Left forelimb (tissue), 1 donor: ENCODE results near the gene CLEC10A.
"Not testable (repeated sequence)": the region's sequence is repeated elsewhere in the genome, so short reads cannot be mapped to it uniquely, and the experiment has no call there.

Experiments
- DNase-seq: peaks from one replicate; pipeline ENCODE4 v3.0.0-alpha.2; 2018; ENCODE audit warnings: low spot score

Gene CLEC10A

GRCh38 chr17:7072406-7072805, 7.6 kb downstream of the CLEC10A start:
- DNase-seq: no peak

GRCh38 chr17:7070712-7071111, 9.3 kb downstream of the CLEC10A start:
- no peak for DNase-seq

GRCh38 chr17:7068268-7068667, 11.8 kb downstream of the CLEC10A start:
- no peak for DNase-seq

DNA sequence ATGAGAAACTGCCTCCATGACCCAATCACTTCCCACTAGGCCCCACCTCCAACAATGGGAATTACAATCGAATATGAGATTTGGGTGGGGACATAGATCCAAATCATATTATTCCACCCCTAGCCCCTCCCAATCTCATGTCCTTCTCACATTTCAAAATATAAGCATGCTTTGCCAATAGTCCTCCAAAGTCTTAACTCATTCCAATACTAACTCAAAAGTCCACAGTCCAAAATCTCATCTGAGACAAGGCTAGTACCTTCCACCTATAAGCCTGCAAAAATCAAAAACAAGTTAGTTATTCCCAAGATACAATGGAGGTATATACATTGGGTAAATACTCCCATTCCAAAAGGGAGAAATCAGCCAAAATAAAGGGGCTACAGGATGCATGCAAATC, 12.9 kb downstream of the CLEC10A start:
- DNase-seq: no peak

GRCh38 chr17:7064261-7064660, 15.8 kb downstream of the CLEC10A start:
- no peak for DNase-seq

DNA sequence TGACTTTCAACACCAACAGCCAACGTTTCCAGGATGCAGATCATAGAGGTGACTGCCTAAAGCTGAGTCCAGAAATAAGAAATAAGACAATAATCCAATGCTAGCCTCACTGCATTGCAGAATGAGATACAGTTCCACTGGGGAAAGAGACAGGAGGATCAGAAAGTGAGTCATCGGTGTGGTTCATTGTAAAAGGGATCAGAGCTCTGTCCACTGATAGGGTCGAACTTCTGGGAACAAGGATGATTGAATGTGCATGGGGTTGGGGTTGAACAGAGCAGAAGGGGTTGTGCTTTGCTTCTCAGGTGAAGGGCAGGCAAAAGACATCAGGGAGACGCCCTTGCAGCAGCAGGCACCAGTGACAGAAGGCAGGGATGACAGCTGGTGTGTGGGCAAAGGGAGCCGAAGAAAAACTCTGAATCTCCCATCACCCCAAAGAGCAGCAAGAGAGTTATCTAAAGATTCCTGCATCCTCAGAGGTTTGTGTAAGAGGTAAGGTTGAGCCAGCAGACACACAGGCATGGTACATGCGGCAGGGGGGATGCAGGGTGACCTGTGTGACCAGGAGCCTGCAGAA, 16.4 kb downstream of the CLEC10A start:
- DNase-seq: no peak

DNA sequence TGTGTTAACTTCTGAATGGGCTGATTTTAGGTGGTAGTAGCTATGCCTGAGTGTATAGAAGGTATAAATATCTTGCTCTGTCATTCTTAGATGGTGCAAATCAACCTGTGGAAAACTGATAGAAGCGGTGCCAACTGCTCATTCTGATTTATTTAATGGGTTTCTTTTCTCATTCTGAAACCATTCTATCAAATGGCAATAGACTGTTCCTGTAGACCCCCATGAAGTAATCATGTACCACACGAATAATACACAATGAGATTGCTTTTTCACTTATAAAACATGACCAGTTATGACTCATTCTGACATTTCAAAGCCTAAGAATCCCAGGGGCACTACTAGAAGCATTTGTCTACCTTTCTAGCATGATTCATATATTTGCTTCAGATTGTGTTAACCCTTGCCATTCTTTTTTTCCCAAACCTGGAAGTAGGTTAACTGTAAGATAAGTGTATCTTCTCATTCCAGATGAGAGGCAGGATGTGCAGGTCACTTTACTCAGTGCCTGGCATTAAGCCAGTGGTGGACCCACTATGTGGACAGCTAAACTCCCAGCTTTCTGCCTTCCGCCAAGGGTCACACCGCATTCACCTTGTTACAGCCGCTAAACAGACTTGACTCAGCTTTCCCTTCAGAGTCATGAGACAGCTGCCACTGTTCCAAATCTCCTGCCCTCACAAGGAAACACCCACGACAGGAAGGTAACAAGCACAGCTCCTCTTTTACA, 19.7 kb downstream of the CLEC10A start:
- DNase-seq: no peak

DNA sequence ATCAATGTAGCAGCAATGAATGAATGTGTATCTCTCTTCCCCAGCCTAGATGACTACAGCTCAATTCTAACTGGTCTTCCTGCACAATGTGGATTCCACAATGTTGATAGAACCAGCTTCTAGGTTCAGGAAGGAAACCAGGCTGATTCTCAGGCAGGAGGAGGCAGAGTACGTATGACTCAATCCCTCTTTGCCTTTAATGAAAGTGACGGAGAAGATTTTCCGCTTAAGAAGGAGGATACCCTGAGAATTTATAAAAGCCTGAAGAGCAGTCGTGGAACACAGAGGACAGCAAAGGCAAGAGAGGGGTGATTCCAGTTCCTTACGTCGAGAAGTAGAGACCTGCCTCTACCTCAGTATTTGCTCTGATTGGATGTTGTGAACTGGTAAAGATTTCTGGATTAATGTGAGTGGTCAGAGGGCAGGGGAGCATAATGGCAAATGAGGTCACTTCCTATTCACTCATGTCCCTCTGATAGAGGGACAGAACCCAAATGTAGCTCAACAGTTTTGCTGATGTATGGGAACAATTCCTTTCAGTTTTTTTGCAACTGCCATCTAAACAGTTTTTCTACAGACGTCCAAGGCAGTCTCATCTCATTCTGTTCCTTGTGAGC, 21.1 kb downstream of the CLEC10A start:
- no peak for DNase-seq

- no peak for DNase-seq
These were observed 23.7 kb downstream of the CLEC10A start for GRCh38 chr17:7056386-7056785.

GRCh38 chr17:7050583-7050982, 29.5 kb downstream of the CLEC10A start:
- DNase-seq: not testable (repeated sequence)

DNA sequence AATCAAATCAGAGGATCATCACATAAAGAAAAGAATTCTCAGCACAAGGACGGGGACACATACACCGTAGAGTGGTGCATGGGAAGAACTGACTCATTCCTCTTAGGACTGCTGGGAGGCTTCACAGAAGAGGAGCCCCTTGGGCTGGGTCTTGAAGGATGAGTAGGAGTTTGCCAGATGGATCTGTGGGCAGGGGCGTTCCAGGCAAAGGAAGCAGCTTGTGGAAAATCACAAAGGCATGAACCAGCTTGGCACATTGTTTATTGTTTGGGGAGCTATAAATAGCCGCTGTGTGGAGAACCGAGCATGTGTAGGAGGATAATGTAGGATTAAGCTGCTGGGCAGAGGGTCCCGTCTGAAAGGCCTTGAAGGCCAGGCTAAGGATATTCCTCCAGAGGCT, 31.1 kb downstream of the CLEC10A start:
- no peak for DNase-seq

- DNase-seq: no peak
These were observed 32.5 kb downstream of the CLEC10A start for GRCh38 chr17:7047566-7047965.

- not testable (repeated sequence) for DNase-seq
These were observed 33.2 kb downstream of the CLEC10A start for GRCh38 chr17:7046725-7047397.

DNA sequence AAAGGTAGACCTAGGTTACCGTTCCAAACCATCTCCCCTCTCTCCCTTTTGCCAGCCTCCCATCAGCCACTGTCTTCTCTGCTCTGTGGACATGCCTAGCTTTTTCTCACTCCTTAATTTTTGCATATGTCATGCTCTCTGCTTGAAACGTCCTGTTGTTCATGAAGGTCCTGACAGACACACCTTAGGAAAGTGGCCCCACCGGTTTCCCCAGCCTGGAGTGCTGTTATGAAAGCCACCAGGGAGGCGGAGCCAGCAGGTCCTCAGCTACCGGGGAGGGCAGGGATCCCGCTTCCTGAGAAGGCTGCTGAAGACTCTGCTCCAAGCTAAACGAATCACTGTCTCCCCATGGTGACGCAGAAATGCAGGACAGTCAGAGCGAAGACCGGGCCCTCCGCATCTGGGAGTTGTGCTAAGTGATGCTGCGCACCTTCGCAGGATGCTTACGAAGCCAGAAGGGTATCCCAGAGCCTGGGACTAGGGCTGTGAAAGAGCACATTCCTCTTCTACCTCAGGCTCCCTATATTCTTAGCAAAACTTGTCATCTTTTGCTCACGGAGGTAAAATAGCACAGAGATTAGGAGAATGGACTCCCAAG, 33.8 kb downstream of the CLEC10A start:
- no peak for DNase-seq

- no peak for DNase-seq
These were observed 34.4 kb downstream of the CLEC10A start for GRCh38 chr17:7045492-7046126.

DNA sequence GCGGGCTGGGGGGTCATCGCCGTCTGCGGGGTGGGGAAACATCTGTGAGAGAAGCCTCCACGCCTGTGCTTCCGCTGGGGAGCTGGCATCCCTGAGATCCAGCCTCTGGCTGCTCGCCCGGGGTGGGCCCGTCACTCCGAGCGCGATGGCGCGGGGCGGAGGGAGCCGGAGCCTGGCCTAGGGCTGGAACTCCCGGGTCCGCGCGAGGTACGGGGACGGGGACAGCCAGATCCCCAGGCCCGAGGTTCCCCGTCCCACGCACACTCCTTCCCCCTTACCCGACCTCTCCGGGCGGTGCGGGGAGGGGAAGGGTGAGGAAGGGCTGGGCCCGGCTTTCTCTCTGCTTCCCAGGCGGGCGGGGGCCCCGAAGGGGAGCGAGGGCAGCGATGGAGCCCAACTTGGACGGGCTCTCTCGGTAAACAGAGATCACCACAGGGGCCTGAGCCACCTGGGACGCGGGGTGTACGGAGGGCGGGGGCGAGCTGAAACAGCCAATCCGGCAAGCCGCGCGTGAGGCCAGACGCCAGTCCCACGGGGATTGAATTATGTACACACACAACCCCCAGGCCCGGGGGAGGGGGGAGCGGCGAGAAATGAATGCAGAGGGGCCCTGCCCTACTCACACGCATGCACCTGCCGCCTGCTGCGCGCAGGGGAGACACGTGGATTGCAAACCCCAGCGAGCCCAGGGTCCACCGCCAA, 36.4 kb downstream of the CLEC10A start, which contains the start of gene SLC16A11:
TSS of gene SLC16A11 (minus strand) at position 596 of the 702 bp plus-strand sequence. CDS start at position 17, 579 bp downstream.
- no peak for DNase-seq

DNA sequence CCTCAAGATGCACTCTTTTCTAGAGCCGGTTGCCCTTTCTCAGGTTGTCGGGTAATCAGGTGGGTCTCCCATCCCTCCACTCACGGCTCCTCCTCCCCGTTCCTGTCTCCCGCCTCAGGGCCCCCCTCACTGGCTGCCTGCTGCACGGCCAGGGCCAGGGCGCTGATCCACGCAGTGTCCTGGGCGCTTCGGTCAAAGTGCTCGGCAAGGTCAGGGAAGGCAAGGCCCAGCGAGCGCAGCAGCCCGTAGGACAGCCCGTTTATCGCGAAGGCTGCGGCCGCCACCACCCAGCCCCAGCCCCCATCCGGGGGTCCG, 36.9 kb downstream of the CLEC10A start:
- no peak for DNase-seq

GRCh38 chr17:7042501-7043181, 37.4 kb downstream of the CLEC10A start:
- DNase-seq: no peak

GRCh38 chr17:7041607-7042500, 38.2 kb downstream of the CLEC10A start:
- DNase-seq: no peak

- DNase-seq: no peak
These were observed 40.2 kb downstream of the CLEC10A start for GRCh38 chr17:7039832-7040231.
